H1 (cell line): ENCODE measurements around the gene COL21A1. TPM values are rescaled to one million over a fixed set of nuclear protein-coding genes. Genes with fewer than 3 reads are reported as not detected.
"Not testable (repeated sequence)": the region's sequence is repeated elsewhere in the genome, so short reads cannot be mapped to it uniquely, and the experiment has no call there.

ENCODE experiments used
- CTCF ChIA-PET: fragments of 300-600 bp; sonication (Branson Sonifier 250); formaldehyde crosslinking; loops from one replicate; lab custom pipeline; 2021; ENCODE audit not compliant: partially characterized antibody; lab: Charles Lee
- POLR2A ChIA-PET: fragments of 300-600 bp; sonication (Branson Sonifier 250); formaldehyde crosslinking; loops from one replicate; lab custom pipeline; 2021; ENCODE audit warnings: inconsistent platforms; ENCODE audit not compliant: partially characterized antibody; lab: Charles Lee
- DNase-seq, 2 experiments: peaks; one replicate each; pipeline versions ENCODE4 v3.0.0 to v3.0.0-alpha.2; 2010 to 2022; ENCODE audit warnings: low spot score in 2 of 2, low read depth in 1 of 2, mixed read lengths in 1 of 2
- FAIRE-seq: peaks from 2 replicates; lab custom pipeline; 2011; peaks lifted over from hg19 to GRCh38; lab: Jason Lieb, UNC
- H2AFZ ChIP-seq: 2 replicates; pipeline ENCODE4 v1.8.1; 2012; ENCODE audit warnings: low read length, inconsistent platforms
- H2AK5ac ChIP-seq: 2 replicates; pipeline ENCODE4 v1.6.1; 2013; ENCODE audit warnings: low read depth, low read length
- H2BK120ac ChIP-seq: replicated peaks from 2 replicates; pipeline ENCODE3; 2013; ENCODE audit warnings: low read depth, low read length, inconsistent platforms
- H2BK12ac ChIP-seq: 2 replicates; pipeline ENCODE4 v1.6.1; 2013; ENCODE audit warnings: low read depth, low read length
- H2BK15ac ChIP-seq: 2 replicates; pipeline ENCODE4 v1.6.1; 2013; ENCODE audit warnings: low read length
- H2BK20ac ChIP-seq: 2 replicates; pipeline ENCODE4 v1.6.1; 2013; ENCODE audit warnings: low read length
- H2BK5ac ChIP-seq: 2 replicates; pipeline ENCODE4 v1.6.1; 2013; ENCODE audit warnings: low read depth, low read length
- H3K14ac ChIP-seq: 2 replicates; pipeline ENCODE4 v1.6.1; 2013; ENCODE audit warnings: inconsistent platforms; ENCODE audit not compliant: insufficient read length
- H3K18ac ChIP-seq: 2 replicates; pipeline ENCODE4 v1.6.1; 2013; ENCODE audit warnings: low read length; ENCODE audit errors: extremely low read depth
- H3K23ac ChIP-seq: 2 replicates; pipeline ENCODE4 v1.6.1; 2013; ENCODE audit warnings: inconsistent platforms; ENCODE audit not compliant: insufficient read length
- H3K23me2 ChIP-seq: 2 replicates; pipeline ENCODE4 v1.6.1; 2013; ENCODE audit warnings: low read depth, low read length
- H3K27ac ChIP-seq: 2 replicates; pipeline ENCODE4 v1.6.1; 2011; ENCODE audit warnings: low read depth, low read length, inconsistent platforms
- H3K27me3 ChIP-seq, 4 experiments: replicated peaks in 1 of 4; 1 replicate in 1 of 4; 2 replicates in 3 of 4; pipeline versions ENCODE4 v1.6.1 to v1.8.1; 2011 to 2013; ENCODE audit warnings: low read length in 3 of 4, mild to moderate bottlenecking in 3 of 4, inconsistent platforms in 2 of 4, mixed read lengths in 2 of 4, moderate library complexity in 1 of 4; ENCODE audit not compliant: control insufficient read depth in 3 of 4, insufficient read depth in 3 of 4; ENCODE audit errors: extremely low read depth in 1 of 4
- H3K36me3 ChIP-seq, 4 experiments: 2 replicates each; pipeline versions ENCODE4 v1.6.1 to v1.8.1; 2011 to 2013; ENCODE audit warnings: mild to moderate bottlenecking in 4 of 4, low read length in 3 of 4, moderate library complexity in 2 of 4, control low read depth in 1 of 4, inconsistent platforms in 1 of 4; ENCODE audit not compliant: insufficient read depth in 4 of 4, control insufficient read depth in 2 of 4
- H3K4ac ChIP-seq: replicated peaks from 2 replicates; pipeline ENCODE3; 2013; ENCODE audit warnings: low read length, low read depth, mixed read lengths, inconsistent platforms; ENCODE audit not compliant: insufficient read length
- H3K4me1 ChIP-seq, 4 experiments: replicated peaks in 1 of 4; 1 replicate in 1 of 4; 2 replicates in 3 of 4; pipeline versions ENCODE4 v1.6.1 to v1.8.1; 2011 to 2013; ENCODE audit warnings: low read length in 3 of 4, inconsistent platforms in 2 of 4, mixed read lengths in 1 of 4; ENCODE audit not compliant: insufficient read depth in 4 of 4, control insufficient read depth in 3 of 4
- H3K4me2 ChIP-seq, 2 experiments: 2 replicates each; pipeline versions ENCODE4 v1.6.1 to v1.8.1; 2011 to 2013; ENCODE audit warnings: low read depth in 2 of 2, low read length in 2 of 2, control low read depth in 1 of 2, inconsistent platforms in 1 of 2, mild to moderate bottlenecking in 1 of 2; ENCODE audit not compliant: insufficient read depth in 1 of 2
- H3K4me3 ChIP-seq, 4 experiments: fragments of 200-600, 300-600 bp in 1 of 4; sonication (generic), shearing (Covaris generic), sonication (Bioruptor Twin) in 1 of 4; 2 replicates each; pipeline versions ENCODE4 v1.5.1 to v1.8.1; 2011 to 2016; ENCODE audit warnings: low read length in 4 of 4, low read depth in 3 of 4, control low read depth in 2 of 4, inconsistent platforms in 2 of 4, mild to moderate bottlenecking in 2 of 4, mixed read lengths in 1 of 4, moderate library complexity in 1 of 4; ENCODE audit not compliant: insufficient read depth in 2 of 4; ENCODE audit errors: extremely low read depth in 1 of 4
- H3K56ac ChIP-seq: replicated peaks from 2 replicates; pipeline ENCODE3; 2013; ENCODE audit warnings: low read depth, mild to moderate bottlenecking, mixed read lengths, low read length, inconsistent platforms; ENCODE audit not compliant: insufficient read length
- H3K79me1 ChIP-seq: 2 replicates; pipeline ENCODE4 v1.6.1; 2013; ENCODE audit warnings: low read depth, low read length, control low read depth
- H3K79me2 ChIP-seq, 2 experiments: 2 replicates each; pipeline versions ENCODE4 v1.6.1 to v1.8.1; 2012 to 2013; ENCODE audit warnings: low read length in 2 of 2, mild to moderate bottlenecking in 2 of 2, inconsistent platforms in 1 of 2; ENCODE audit not compliant: insufficient read depth in 2 of 2, control insufficient read depth in 1 of 2
- H3K9ac ChIP-seq, 4 experiments: replicated peaks in 1 of 4; 1 replicate in 1 of 4; 2 replicates in 3 of 4; pipeline versions ENCODE4 v1.6.1 to v1.8.1; 2011 to 2013; ENCODE audit warnings: low read depth in 3 of 4, low read length in 3 of 4, control low read depth in 2 of 4, mild to moderate bottlenecking in 2 of 4, moderate library complexity in 2 of 4, inconsistent platforms in 1 of 4; ENCODE audit errors: extremely low read depth in 1 of 4
- H3K9me3 ChIP-seq, 2 experiments: 2 replicates each; pipeline versions ENCODE4 v1.6.1 to v1.8.1; 2012 to 2013; ENCODE audit warnings: mild to moderate bottlenecking in 2 of 2, moderate library complexity in 2 of 2, control low read depth in 1 of 2, inconsistent platforms in 1 of 2, low read depth in 1 of 2, low read length in 1 of 2, mixed read lengths in 1 of 2; ENCODE audit not compliant: insufficient read depth in 2 of 2
- H4K20me1 ChIP-seq, 2 experiments: replicated peaks in 1 of 2; 2 replicates each; pipeline versions ENCODE3 to v1.8.1; 2011 to 2013; ENCODE audit warnings: inconsistent platforms in 2 of 2, low read length in 2 of 2, mild to moderate bottlenecking in 1 of 2; ENCODE audit not compliant: insufficient read depth in 2 of 2, control insufficient read depth in 1 of 2
- H4K5ac ChIP-seq: 2 replicates; pipeline ENCODE4 v1.6.1; 2013; ENCODE audit warnings: low read length, low read depth, mixed read lengths, inconsistent platforms; ENCODE audit not compliant: insufficient read length
- H4K8ac ChIP-seq: 2 replicates; pipeline ENCODE4 v1.8.0; 2013; ENCODE audit warnings: mild to moderate bottlenecking, moderate library complexity, low read length, inconsistent platforms; ENCODE audit not compliant: insufficient read depth; ENCODE audit errors: extremely low read depth
- H4K91ac ChIP-seq: replicated peaks from 2 replicates; pipeline ENCODE3; 2013; ENCODE audit warnings: low read length, mixed read lengths, inconsistent platforms; ENCODE audit not compliant: insufficient read length
- BACH1 ChIP-seq: IDR thresholded peaks from 2 replicates; pipeline ENCODE4 v1.6.1; 2012; ENCODE audit warnings: low read length, improper control_type of control experiment
- BCL11A ChIP-seq, 2 experiments: IDR thresholded peaks; one replicate each; pipeline ENCODE4 v1.6.1; 2011; ENCODE audit warnings: low read depth in 2 of 2, low read length in 2 of 2, mild to moderate bottlenecking in 2 of 2
- CTBP2 ChIP-seq: IDR thresholded peaks from 2 replicates; pipeline ENCODE4 v1.7.0; 2011; ENCODE audit warnings: borderline replicate concordance, mild to moderate bottlenecking, moderate library complexity, mixed read lengths, low read length; ENCODE audit not compliant: insufficient read depth, insufficient read length
- GTF2F1 ChIP-seq: IDR thresholded peaks from 2 replicates; pipeline ENCODE4 v1.6.1; 2012; ENCODE audit warnings: low read depth, low read length, improper control_type of control experiment, borderline replicate concordance
- HDAC2 ChIP-seq, 2 experiments: fragments of 300-600 bp in 1 of 2; sonication (generic) in 1 of 2; IDR thresholded peaks; 2 replicates each; pipeline ENCODE4 v1.6.1; 2011 to 2012; ENCODE audit warnings: low read depth in 2 of 2, low read length in 2 of 2, mild to moderate bottlenecking in 2 of 2, moderate library complexity in 2 of 2, borderline replicate concordance in 1 of 2, inconsistent platforms in 1 of 2
- KDM1A ChIP-seq: fragments of 200-600, 300-600 bp; sonication (generic); IDR thresholded peaks from 2 replicates; pipeline ENCODE4 v1.7.1; 2016; ENCODE audit warnings: mild to moderate bottlenecking, low read length, borderline replicate concordance
- TEAD4 ChIP-seq: IDR thresholded peaks from 2 replicates; pipeline ENCODE4 v1.6.1; 2012; ENCODE audit warnings: low read depth, low read length, inconsistent platforms, mixed read lengths
- polyA plus RNA-seq, 7 experiments: library from polyadenylated mRNA; depleted of rRNA in 3 of 7; stranded (reverse) in 5 of 7; unstranded in 2 of 7; fragments of >200 nt in 5 of 7; fragments of 200-250 nt in 2 of 7; gene quantifications; 1 replicate in 5 of 7; 2 replicates in 1 of 7; 4 replicates in 1 of 7; pipeline versions ENCODE4 v1.2.1 to v1.2.3, GENCODE V29; 2011 to 2013; ENCODE audit warnings: missing spikeins in 2 of 7, mixed read lengths in 2 of 7
- total RNA-seq: library from RNA; stranded (reverse); fragmentation: NEBNext Ultra II Directional; extraction: Animal tissue kit (Norgen Biotek cat#: 25700); gene quantifications from 2 replicates; pipeline ENCODE4 v1.2.1, GENCODE V29; 2021
- TF ChIP-seq, protein P1 (sequence below): IDR thresholded peaks from 2 replicates; pipeline ENCODE4 v1.6.1; 2011; ENCODE audit warnings: low read depth, mild to moderate bottlenecking, low read length; ENCODE audit not compliant: insufficient read depth
- TF ChIP-seq, protein P2 (sequence below): IDR thresholded peaks from 2 replicates; pipeline ENCODE4 v1.6.1; 2012; ENCODE audit warnings: low read length, inconsistent platforms

Gene COL21A1
- total and polyA plus RNA-seq, 2 of the 8 experiments (the other 6 are each of a cell fraction or from before 2014, with no cell fraction given) = 1.6 to 3.4 TPM

GRCh38 chr6:56263596-56264315 lies 16.4 kb upstream of the COL21A1 start (continued):
- TF ChIP-seq HDAC2 (IDR thresholded peaks at IDR 0.05; ENCODE audit: borderline replicate concordance in 1 of 2, low read depth in 2 of 2, low read length in 2 of 2) = no peak
- TF ChIP-seq BCL11A (IDR thresholded peaks at IDR 0.05; ENCODE audit: low read depth in 2 of 2, low read length in 2 of 2) = no peak
- no peak for TF ChIP-seq BACH1
- no peak for TF ChIP-seq GTF2F1
- TF ChIP-seq, protein P1, sequence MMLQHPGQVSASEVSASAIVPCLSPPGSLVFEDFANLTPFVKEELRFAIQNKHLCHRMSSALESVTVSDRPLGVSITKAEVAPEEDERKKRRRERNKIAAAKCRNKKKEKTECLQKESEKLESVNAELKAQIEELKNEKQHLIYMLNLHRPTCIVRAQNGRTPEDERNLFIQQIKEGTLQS = no peak
- TF ChIP-seq, protein P2, sequence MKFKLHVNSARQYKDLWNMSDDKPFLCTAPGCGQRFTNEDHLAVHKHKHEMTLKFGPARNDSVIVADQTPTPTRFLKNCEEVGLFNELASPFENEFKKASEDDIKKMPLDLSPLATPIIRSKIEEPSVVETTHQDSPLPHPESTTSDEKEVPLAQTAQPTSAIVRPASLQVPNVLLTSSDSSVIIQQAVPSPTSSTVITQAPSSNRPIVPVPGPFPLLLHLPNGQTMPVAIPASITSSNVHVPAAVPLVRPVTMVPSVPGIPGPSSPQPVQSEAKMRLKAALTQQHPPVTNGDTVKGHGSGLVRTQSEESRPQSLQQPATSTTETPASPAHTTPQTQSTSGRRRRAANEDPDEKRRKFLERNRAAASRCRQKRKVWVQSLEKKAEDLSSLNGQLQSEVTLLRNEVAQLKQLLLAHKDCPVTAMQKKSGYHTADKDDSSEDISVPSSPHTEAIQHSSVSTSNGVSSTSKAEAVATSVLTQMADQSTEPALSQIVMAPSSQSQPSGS = no peak
- no peak for TF ChIP-seq TEAD4
- no peak for TF ChIP-seq KDM1A
- no peak for TF ChIP-seq CTBP2

DNA sequence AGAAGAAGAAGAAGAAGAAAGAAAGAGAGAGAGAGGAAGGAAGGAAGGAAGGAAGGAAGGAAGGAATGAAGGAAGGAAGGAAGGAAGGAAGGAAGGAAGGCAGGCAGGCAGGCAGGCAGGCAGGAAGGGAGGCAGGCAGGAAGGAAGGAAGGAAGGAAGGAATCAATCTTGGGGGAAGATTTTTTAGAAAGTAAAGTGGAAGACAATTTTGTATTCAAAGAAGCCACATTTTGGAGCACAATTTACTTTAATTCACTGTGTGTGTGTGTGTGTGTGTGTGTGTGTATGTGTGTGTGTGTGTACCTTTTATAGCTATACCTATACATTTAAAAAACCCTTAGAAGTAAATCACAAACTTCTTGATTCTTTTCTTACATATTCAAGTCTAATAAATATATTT lies 13.2 kb upstream of the COL21A1 start:
- H2BK12ac ChIP-seq, H4K20me1 ChIP-seq, H3K4me2 ChIP-seq, H4K5ac ChIP-seq, H3K56ac ChIP-seq, H3K18ac ChIP-seq, H3K23me2 ChIP-seq, H4K91ac ChIP-seq, H3K9me3 ChIP-seq, FAIRE-seq, CTCF ChIA-PET, H2AK5ac ChIP-seq, DNase-seq, H3K27ac ChIP-seq, H3K4me3 ChIP-seq, H3K9ac ChIP-seq, H3K79me2 ChIP-seq, H3K36me3 ChIP-seq, H2BK15ac ChIP-seq, H2BK20ac ChIP-seq, H2BK5ac ChIP-seq, H4K8ac ChIP-seq, H2BK120ac ChIP-seq, H2AFZ ChIP-seq, H3K23ac ChIP-seq, H3K4me1 ChIP-seq, H3K14ac ChIP-seq, H3K4ac ChIP-seq, H3K79me1 ChIP-seq, H3K27me3 ChIP-seq: not testable (repeated sequence)
- POLR2A ChIA-PET = interaction anchor here (1.6 kb wide), 1 partner anchor 18 kb away, joined by 4 read pairs; no protein-coding TSS in a partner anchor
